Measurements from ENCODE around the gene MYO1G. TPM values are rescaled to one million over a fixed set of nuclear protein-coding genes. Genes with fewer than 3 reads are reported as not detected.

Gene MYO1G
- polyA plus RNA-seq, 1 experiment: 0.02 TPM

- H3K36me3 ChIP-seq (ENCODE audit: control insufficient read depth, insufficient read depth, low read length): peaks cover 2% of the 10 kb centered on the region
- TF ChIP-seq CTCF (IDR thresholded peaks at IDR 0.05; ENCODE audit: insufficient read depth, low read depth, low read length): no peak
- POLR2A ChIA-PET: no interaction called here
- H3K27me3 ChIP-seq (ENCODE audit: control insufficient read depth, insufficient read depth, low read length): no peaks in the 10 kb centered on the region
- CTCF ChIA-PET: no interaction called here
- no peak overlapping the region for H3K4me3 ChIP-seq (ENCODE audit: low read depth, low read length)
- DNase-seq (ENCODE audit: low read depth): no peak
Observed at GRCh38 chr7:45017253-45017652, 38.4 kb upstream of the MYO1G start.

- Histone ChIP-seq H3K4me3 (ENCODE audit: low read depth, low read length) (no peak overlapping the region), H3K27me3 (ENCODE audit: control insufficient read depth, insufficient read depth, low read length) (no peaks in the 10 kb centered on the region), H3K36me3 (ENCODE audit: control insufficient read depth, insufficient read depth, low read length) (peaks cover 2% of the 10 kb centered on the region)
- TF ChIP-seq CTCF (IDR thresholded peaks at IDR 0.05; ENCODE audit: insufficient read depth, low read depth, low read length): no peak
- ChIA-PET POLR2A (no interaction called here), CTCF (interaction anchor here (1.2 to 1.3 kb wide), 2 partner anchors 12 to 120 kb away, joined by 3 to 5 read pairs; no protein-coding TSS in a partner anchor)
- no peak for DNase-seq (ENCODE audit: low read depth)
Observed at GRCh38 chr7:45015313-45015712, 36.5 kb upstream of the MYO1G start.

GRCh38 chr7:45013465-45013967 lies 34.7 kb upstream of the MYO1G start:
- TF ChIP-seq CTCF (IDR thresholded peaks at IDR 0.05; ENCODE audit: insufficient read depth, low read depth, low read length): no peak
- no peaks in the 10 kb centered on the region for H3K27me3 ChIP-seq (ENCODE audit: control insufficient read depth, insufficient read depth, low read length)
- POLR2A ChIA-PET: no interaction called here
- DNase-seq (ENCODE audit: low read depth): no peak
- H3K4me3 ChIP-seq (ENCODE audit: low read depth, low read length): no peak overlapping the region
- H3K36me3 ChIP-seq (ENCODE audit: control insufficient read depth, insufficient read depth, low read length): peaks cover 2% of the 10 kb centered on the region
- CTCF ChIA-PET: interaction anchor here (1.0 to 1.7 kb wide), 3 partner anchors 11 to 40 kb away, joined by 3 to 6 read pairs (median 4); no protein-coding TSS in a partner anchor

GRCh38 chr7:45007571-45008328 lies 28.9 kb upstream of the MYO1G start:
- Histone ChIP-seq H3K27me3 (ENCODE audit: control insufficient read depth, insufficient read depth, low read length) (no peaks in the 10 kb centered on the region), H3K4me3 (ENCODE audit: low read depth, low read length) (no peak overlapping the region), H3K36me3 (ENCODE audit: control insufficient read depth, insufficient read depth, low read length) (0 out of 2 replicates have a peak, but pooled peaks cover 1% of the 10 kb centered on the region)
- POLR2A ChIA-PET: no interaction called here
- TF ChIP-seq CTCF (IDR thresholded peaks at IDR 0.05; ENCODE audit: insufficient read depth, low read depth, low read length): no peak
- CTCF ChIA-PET: no interaction called here
- no peak for DNase-seq (ENCODE audit: low read depth)

- H3K27me3 ChIP-seq (ENCODE audit: control insufficient read depth, insufficient read depth, low read length): no peaks in the 10 kb centered on the region
- POLR2A ChIA-PET: no interaction called here
- 0 out of 2 replicates have a peak, but pooled peaks cover 1% of the 10 kb centered on the region for H3K36me3 ChIP-seq (ENCODE audit: control insufficient read depth, insufficient read depth, low read length)
- H3K4me3 ChIP-seq (ENCODE audit: low read depth, low read length): no peak overlapping the region
- no peak for DNase-seq (ENCODE audit: low read depth)
- CTCF ChIA-PET: no interaction called here
- TF ChIP-seq CTCF (IDR thresholded peaks at IDR 0.05; ENCODE audit: insufficient read depth, low read depth, low read length): no peak
Observed at GRCh38 chr7:45007106-45007505, 28.3 kb upstream of the MYO1G start.

Data from BJ (cell line).